Retina (tissue), 1 donor: Measurements from ENCODE around the gene GHRL.

Experiments
- DNase-seq: peaks from one replicate; pipeline ENCODE4 v3.0.0-alpha.2; 2016

The GHRL gene, protein sequence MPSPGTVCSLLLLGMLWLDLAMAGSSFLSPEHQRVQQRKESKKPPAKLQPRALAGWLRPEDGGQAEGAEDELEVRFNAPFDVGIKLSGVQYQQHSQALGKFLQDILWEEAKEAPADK

DNA sequence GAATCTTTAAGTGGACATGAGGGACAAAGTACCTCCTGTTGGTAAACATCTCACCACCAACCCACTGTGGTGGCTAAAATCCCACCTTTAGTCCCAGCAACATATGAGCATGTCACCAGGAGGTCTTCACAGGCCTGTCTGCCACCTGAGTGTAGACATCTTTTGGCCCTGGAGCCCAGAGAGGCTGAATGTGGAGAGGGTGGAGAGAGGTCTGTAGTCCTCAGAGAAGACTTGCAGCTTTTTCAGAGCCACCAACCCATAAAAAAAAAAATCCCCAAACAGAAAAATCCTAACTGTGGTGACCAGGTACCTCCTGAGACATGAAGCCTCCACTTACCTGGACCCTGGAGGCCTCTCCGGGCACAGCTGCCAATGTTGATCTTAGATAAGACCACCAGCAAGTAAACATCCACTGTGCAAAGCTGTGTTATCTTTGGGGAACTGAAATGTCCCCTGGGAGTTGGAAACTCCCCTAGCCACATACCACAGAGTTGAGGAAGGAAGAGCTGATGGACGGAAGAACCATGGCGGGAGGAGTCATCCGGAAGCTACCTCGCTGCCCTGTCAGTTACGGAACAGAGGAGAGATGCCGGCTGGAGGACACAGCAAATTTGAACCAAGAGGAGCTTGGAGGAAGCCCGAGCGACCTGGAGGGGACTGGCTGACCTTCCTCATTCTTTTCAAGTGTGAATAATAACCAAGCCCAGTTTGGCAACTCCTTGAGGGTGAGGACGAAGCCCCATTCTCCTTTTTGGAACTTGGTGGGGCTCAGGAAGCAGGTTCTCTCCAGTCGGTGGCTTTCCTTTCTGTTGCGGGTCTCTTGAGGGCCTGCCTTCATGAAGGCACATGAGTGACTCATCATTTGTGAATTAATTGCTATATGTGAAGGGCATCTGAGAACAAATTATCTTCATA is at the start of gene GHRL:
GHRL (minus strand) TSS at position 443 of the 915 bp plus-strand sequence. CDS start 2,767 bp downstream, outside the sequence.
- no peak for DNase-seq

DNA sequence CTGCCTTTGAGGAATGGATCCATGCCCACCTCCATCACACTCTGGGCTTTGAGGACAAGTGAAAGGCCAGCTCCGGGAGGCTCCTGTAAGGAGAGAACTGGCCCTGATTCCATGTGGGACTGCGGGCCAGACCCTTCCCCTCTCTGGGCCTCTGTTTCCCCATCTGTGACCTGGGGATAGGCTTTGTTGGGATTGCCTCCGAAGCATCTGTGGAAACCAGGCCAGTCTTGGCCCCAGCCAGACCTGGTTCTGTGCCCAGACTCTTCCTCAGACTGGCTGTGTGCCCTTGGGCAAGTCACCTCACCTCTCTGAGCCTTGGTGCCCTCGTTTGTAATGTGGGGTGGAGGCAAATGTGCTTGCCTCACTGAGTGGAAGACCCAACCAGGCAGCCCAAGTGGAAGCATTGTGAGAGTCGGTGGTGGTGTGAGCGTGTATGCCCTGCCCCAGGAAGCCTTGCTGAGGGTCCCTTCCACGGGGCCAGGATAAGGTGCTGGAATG is 49.2 kb upstream of the GHRL start:
- DNase-seq = no peak

DNA sequence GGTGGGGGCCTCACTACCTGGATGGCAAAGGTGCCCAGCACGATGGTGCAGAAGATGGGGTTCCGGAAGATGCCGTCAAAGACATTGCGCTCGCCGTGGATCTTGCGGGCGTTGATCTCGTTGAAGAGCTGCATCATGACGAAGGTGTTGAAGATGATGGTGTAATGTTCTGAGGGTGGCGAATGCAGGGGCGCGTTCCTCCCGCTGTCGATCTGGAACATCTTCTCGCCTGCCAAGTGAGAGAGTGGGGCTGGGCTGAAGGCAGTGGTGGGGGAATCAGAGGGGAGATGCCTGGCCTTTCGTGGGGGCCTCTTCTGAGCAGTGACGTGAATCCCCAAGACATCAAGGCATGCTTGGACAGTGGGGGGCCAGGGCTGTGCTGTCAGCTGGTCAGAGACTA is 47.7 kb upstream of the GHRL start:
- DNase-seq = no peak

DNA sequence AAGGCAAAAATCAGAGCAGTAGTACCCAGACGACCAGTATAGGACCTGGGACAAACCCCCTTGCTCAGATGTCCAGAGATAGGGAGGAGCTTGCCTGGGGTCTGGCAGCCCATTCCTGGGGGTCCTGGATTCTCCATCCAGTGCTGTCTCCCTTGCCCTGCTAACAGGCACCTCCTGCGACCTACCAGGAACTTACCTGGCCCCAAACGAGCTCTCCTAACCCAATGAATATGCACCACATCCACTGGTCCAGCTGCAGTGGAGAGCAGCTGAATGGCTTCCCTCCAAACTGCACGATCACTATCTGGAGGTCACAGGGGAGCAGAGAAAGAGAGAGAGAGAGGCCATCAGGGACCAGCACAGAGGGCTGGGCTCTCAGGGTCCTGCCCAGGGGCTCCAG is 47.3 kb upstream of the GHRL start:
- no peak for DNase-seq

DNA sequence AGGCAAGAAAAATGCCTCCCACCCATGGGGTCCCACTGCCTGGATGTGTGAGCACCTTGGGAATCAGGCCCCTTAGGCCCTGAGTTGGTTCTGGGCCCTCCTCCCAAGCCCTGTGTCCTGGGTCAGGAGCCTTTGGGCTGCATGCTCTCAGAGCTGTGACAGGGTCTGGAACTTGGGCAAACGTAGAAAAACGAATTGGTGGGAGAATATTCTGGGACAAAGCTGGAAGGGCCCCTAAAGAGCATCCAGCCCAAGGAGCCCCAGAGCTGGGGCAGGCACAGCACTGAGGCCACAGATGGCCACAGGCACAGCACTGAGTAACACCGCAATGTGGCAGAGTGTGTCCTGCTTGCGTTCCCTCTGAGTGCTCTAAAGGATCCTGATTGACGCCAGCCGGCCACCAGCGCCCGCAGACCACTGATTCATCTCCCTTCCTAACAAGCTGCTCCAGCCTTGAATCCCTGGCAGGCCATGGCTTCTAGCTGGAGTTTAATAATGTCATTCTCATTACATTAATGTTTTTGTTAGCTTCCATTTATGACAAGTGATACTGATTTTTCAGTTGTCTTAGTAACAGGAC is 46.7 kb upstream of the GHRL start:
- no peak for DNase-seq

DNA sequence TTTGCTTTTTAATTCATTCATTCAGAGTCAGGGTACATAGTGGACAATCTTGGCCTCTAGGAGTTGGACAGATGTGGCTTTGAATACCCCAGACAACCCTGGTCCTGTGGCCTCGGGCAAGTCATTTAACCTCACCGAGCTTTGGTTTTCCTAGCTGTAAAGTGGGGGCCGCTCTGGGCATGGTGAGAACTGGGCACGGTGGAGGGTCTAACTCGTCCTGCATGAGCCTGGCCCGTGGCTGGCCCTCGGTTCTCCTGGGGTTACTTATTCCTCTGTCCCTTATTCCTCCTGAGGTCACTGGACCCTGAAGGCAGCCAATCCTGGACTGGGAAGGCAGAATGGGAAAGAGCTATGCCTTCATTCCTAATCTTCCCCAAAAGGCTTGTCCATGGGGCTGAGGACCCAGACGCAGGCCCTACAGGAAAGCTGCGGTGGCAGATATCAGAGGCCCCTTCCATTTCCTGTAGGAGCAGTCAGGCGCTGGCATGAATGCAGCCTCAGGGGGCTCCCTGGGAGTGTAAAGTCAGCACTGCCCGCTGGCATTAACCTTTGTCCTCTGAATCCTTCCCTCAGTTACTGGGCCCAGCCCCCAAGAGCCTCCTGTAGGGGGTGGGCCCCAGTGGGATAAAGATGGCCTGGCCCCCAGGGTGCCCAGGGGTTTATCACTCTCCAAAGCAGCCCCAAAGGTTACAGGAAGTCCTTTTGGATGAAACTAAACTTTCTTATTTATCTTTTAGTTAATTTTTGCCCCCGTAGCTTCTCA is 46.0 kb upstream of the GHRL start:
- no peak for DNase-seq

DNA sequence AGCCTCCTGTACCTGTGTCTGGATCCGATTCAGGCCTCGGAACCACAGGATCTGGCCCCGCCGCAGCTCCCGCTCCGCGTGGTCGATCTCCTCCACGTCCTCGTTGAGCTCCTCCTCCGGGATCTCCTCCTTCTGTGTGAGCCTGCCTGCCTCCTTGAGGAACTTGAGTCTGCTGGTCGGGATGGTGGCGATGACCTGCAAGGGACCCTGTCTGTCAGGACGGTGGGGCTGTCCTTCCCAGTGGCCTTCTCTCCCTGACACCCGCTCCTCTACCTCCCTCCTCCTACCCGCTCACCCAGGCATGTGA is 45.4 kb upstream of the GHRL start:
- no peak for DNase-seq

DNA sequence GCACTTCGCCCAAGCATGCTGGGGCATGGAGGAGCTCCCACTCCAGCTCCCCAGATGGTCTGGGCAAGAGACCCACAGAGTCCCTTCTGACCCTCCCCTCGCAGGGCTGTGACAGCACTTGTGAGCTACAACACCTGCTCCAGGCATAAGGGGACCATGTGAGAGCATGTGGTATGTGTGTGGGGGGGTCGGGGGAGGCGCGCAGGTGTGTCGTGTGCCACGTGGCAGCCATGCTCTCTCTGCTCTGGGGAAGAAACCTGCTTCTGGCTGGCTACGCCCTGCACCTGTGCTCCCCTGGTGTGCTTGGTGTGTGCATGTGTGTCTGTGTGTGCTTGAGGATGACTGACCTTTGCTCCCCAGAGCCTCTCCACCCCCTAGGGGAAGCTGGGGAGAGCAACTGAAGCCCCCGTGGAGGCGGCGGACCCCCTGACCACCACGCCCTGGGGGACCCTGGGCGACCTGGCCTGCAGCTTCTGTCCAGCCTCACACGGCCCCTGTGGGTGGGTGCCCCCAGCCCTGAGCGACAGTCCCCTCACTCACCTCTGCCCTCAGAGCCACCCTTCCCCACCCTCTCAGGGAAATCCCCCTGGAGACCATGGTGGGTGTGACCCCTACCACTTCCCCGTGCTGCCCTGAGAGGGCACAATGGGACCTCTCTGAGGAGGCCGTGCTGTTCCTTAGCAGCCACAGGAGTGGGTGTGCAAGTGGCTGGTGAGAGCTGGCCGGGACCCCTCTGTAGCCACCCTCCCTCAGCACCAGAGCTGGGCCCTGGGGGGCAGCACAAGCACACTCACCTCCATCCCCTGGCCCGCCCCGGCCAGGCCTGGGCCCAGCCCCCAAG is 44.8 kb upstream of the GHRL start:
- DNase-seq = no peak

DNA sequence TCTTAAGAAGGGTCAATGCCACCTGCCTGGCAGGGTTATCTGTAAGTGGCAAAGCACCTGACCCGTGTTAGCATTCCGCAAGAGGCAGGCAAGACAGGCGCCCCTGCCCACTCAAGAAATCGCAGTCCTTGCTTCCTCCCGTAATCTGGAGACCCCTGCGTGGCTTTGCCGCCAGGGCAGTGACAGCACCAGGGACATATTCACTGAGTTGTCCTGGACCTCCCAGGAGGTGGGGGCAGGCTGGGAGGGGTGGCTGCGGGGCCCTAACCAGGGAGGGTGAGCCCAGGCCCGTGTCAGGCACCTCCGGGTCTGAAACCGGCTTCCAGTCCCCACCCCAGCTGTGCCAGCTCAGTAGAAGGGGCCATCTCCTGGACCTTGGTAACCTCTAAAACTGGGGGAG is 44.0 kb upstream of the GHRL start:
- DNase-seq = no peak

DNA sequence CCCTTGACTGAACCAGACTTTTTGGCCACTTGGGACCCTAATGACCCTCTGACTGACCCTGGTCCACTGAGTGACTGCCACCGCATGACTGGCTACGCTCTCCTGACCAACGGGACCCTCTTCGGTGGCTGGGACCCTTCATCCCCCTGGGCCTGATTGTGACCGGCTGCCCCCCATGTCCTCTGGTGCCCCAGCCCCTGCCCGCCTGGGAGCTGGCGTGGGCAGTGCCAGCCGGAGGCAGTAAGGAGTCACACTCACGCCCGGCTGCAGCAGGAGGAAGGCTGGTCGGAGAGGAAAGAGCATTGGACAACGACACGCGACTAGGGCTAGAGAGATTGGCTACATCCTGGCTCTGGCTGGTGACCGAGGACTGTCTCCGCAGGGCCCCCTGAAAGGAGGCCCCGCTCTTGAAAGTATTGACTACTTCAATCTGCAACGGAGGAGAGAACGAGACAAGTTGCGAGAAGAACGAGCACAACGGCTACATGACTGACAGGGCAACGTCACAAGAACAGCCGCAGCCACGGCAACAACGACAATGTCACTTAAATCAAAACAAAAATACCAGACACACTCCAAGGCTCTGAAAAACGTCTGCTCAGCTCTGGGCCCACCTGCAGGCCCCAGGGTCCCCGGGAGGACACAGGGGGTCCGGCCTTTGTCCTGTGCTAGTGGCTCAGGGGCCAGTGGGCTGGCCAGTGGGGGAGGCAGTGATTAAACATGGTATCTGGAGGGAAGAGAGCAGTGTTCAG is 43.3 kb upstream of the GHRL start:
- no peak for DNase-seq

DNA sequence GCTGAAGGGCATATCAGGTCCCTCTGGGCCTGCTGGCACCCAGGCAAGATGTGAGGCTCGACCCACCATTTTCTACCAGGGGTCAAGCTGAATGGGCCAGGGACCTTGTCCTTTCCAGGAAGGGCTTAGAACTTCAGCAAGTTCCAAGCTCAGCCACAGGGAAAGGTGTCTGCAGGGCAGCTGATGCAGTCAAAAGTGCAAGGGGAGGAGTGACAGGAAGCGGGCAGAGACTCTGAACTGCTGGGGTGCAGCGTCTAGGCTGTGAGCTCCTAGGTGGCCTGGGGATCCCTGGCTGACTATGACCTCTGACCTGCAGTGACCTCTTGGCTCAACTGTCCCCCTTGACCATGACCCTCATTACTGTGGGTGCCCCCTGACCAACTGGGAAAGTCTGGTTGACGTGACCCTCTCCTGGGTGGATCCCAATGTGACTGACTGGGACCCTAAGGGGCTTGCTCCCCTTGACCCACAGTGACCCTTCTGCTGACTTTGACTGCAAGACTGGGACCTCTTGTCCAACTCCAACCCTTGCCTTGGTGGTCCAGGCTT is 42.5 kb upstream of the GHRL start:
- no peak for DNase-seq

DNA sequence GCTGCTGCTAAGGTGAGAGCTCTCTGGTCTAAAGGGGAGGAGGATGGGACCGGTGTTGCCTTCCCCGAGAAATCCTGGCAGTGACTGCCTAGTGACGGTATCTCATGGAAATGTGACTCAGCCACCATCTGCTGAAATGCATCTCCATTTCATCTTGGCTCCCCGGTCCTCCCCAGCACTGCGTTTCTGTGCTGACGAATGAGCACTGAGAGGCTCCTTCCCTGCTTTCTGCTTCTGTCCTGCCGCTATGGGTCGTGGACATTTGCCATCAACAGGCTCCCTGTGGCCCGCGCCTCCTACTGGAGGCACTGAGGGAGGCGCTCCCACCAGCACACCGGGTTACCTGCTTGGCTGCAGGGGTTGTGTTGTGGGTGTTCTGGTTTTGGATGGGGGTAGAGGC is 41.7 kb upstream of the GHRL start:
- DNase-seq = no peak

DNA sequence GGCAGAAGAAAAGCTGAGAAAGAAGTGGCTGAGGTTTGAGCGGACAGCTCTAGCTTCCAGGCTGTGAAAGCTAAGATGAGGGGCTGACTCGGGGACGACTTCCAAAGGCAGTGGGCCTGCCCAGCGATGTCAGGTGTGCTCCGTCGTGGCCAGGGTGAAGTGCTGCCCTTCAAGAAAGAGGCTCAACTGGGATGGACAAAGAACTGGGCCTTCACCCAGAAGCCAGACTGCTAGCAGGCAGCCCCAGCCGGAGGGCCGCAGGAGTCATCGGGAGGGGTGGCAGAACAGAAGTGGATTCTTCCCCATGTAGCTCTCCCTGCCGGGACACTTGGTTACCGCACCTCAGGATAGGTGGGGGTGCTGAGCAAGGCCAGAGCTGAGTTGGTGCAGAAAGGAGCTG is 41.3 kb upstream of the GHRL start:
- DNase-seq = no peak

DNA sequence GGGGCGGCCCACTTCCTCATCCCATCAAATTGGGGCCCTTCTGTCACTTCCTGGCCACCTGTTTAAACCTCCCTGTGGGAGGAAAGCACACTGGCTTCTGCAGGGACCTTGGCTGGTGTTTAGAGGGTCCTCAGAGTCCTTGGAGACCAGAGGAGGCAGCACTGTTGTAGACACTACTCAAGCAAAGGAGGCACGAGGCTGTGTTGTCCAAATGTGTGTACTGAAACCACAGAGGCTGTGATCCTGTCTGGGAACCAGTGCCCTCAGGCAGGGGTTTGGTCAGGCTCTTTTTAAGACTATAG is 40.6 kb upstream of the GHRL start:
- no peak for DNase-seq

DNA sequence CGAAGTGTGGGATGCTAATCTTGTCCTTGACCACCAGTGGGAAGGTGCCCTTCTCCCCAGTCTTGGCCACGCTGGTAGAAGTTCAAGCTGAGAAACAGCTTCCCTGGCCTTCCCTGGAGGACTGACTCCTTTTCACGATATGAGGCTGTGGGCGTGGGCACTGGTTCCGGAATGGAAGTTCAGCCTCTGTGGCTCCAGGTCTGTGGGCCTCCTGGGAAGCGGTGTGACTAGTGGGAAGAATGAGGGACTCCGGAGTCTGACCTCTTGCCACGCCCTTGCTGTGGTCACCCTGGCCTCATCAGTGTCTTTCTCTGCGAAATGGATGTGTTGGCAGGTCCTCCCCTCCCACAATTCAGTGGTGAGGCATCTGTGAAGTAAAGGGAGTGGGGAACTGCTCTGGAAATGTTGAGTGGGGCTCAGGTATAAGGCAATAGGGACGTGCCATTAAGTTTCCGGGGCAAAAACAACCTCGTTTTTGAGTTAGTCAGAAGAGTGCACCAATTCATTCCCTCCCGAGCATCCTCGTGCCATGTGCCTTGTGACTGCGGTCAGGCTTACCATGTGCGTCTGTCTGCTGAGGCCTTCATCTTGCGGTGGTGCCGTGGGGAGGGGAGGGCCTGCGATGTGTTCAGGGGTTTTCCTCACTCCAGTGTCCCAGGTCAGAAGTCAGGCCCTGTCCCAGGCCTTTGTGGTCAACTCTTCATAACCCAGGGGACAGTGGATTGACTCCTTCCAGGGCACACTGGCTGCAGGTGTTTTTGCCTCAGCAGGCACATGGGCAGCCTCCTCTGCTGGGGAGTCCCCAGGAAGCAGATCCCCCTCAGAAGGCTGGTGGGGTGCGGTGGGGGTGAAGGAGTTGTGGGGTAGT is 40.0 kb upstream of the GHRL start:
- DNase-seq = no peak

DNA sequence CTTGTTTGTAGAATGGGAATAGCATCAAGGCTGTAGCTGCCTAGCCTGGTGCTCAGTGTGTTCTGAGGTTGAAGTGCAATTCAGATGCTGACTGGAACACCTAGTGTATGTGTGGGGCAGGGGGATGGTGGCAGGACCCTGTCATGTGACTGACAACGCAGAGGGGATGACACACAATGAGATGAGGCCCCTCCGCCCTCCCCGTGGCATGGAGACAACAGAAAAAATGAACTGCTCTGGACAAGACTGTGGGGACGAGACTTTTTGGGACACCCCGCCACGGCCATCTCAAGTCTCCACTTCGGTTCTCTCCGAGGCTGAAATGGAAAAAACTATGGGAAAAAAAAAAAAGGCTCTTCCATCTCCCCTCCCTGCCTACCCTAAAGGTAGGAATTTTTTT is 38.6 kb upstream of the GHRL start:
- no peak for DNase-seq

DNA sequence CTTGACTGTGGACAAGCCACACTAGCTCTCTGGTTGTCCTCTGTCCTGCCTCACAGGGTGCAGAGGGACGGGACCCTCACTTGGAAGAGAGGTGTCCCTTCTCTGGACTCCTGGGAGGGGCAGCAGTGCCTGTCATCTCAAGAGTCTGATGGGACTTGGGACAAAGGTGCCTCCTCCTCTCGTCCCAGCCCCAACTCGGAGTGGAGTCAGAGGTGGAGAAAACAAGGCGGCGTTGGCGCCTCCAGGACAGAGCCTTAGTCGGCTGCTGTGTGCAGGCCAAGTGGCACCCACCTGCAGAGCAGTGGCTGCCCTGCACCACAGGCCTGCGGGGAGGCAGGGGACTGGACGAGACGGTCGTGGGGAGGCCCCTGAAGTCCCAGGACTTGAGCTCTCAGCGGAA is 37.6 kb upstream of the GHRL start:
- DNase-seq = no peak

DNA sequence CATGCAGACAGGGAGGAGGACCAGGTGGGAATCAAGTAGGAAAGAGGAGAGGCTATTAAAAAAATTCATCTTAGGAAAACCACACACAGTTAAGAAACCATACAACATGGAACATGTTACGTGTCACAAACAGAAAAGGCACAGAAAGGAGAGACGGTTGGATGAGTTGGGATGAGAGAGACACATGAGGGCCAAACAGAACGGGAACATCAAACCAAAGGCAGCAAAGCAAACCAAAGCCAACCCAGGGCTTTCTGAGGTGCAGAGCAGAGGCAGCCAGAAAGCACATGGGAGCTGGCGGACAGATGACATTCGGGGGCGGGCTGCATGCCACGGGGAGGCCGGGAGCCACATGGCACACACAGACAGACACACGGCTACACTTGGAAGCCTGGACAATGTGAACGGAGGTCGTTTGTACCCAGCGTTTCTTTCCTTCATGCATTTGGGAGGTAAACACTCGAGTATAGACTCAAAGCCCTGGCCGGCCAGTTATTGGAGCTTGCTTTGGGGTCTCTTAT is 36.8 kb upstream of the GHRL start:
- DNase-seq = no peak

DNA sequence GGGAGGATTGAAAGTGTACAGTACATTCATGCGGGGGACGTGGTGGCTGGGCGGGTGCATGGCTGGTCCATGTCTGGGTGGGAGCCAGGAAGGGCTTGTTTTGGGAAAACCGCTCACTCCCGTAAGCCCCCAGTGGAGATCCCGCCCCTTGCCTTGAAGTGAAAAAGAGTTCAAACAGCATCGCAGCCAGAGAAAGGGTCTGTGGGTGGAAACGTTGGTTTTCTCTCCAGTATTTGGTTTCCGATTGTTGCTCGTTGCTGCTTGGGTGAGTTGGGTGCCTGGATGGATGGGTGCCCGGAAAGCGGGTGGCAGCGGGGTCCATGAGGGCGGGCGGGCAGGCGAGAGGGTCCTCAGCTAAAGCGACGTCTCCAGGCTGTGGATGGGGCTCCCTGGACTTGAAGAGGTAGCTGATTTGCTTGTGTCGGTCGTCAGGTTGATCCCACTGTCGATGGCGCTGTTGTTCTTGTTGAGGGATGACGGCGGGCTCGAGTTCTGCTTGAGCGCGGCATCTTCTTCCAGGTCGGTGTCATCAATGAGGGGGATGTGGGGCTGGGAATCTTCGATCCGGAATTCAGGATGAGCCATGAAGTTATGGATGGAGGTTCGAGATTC is 35.8 kb upstream of the GHRL start:
- DNase-seq = no peak

DNA sequence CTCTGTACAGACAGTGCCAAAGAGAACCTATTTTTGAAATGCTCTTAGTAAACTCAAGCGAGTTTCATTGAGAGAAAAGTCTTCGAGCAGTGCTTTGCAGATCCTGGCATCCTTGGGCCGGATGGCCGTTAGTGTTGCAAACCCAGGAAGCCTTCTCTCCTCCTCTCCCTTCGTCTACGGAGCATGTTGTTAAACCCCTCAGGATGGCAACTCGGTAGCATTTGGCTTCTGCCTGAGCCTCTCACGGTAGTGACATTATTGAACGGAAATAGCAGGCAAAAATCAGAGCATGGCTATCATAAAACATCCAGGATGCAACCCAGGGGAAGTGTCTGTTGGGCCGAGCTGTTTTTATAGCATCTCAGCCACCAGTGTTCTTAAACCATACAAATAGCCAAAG is 34.8 kb upstream of the GHRL start:
- no peak for DNase-seq
